Naive B cell (primary cell): ENCODE data around the gene HPS5. TPM values are rescaled to one million over a fixed set of nuclear protein-coding genes. Genes with fewer than 3 reads are reported as not detected.

Experiments used
- ATAC-seq, 2 donors: fragments of 150-1000 bp; cut with Tn5 transposase; 2 replicates each; pipeline ENCODE4 v1.10.0; 2021; ENCODE audit warnings: low read depth in 2 of 2, mild to moderate bottlenecking in 2 of 2, moderate library complexity in 2 of 2
- DNase-seq: peaks from one replicate; pipeline ENCODE4 v3.0.0; 2022
- H3K27ac Mint-ChIP-seq, 6 donors: one replicate each; pipeline ENCODE4 v1.8.0; 2020 to 2022; ENCODE audit warnings: mild to moderate bottlenecking in 6 of 6, mixed read lengths in 6 of 6, moderate library complexity in 5 of 6, inconsistent platforms in 2 of 6
- H3K27me3 Mint-ChIP-seq, 3 donors: one replicate each; pipeline ENCODE4 v1.8.0; 2021 to 2022; ENCODE audit warnings: mixed read lengths in 3 of 3, mild to moderate bottlenecking in 1 of 3
- H3K36me3 Mint-ChIP-seq, 2 donors: one replicate each; pipeline ENCODE4 v1.8.0; 2020 to 2022; ENCODE audit warnings: mixed read lengths in 2 of 2, inconsistent platforms in 1 of 2, mild to moderate bottlenecking in 1 of 2
- H3K4me1 Mint-ChIP-seq, 3 donors: one replicate each; pipeline ENCODE4 v1.8.0; 2020 to 2022; ENCODE audit warnings: mixed read lengths in 3 of 3, inconsistent platforms in 1 of 3, mild to moderate bottlenecking in 1 of 3, moderate library complexity in 1 of 3
- H3K4me3 Mint-ChIP-seq, 8 donors: one replicate each; pipeline ENCODE4 v1.8.0; 2020 to 2022; ENCODE audit warnings: mild to moderate bottlenecking in 8 of 8, mixed read lengths in 8 of 8, moderate library complexity in 8 of 8, inconsistent platforms in 2 of 8
- H3K9me3 Mint-ChIP-seq, 7 donors: one replicate each; pipeline ENCODE4 v1.8.0; 2020 to 2022; ENCODE audit warnings: mixed read lengths in 7 of 7, mild to moderate bottlenecking in 5 of 7, inconsistent platforms in 2 of 7, moderate library complexity in 1 of 7
- polyA plus RNA-seq, 6 donors: library from polyadenylated mRNA; unstranded; fragments of 300-500 nt; fragmentation: Illumina TruSeq; gene quantifications; one replicate each; pipeline ENCODE4 v1.2.3, GENCODE V29; 2021; ENCODE audit warnings: low read depth in 6 of 6

The HPS5 gene
- polyA plus RNA-seq, 6 donors from 2014 or later = 15.3 to 40.2 (median 29.5) TPM

DNA sequence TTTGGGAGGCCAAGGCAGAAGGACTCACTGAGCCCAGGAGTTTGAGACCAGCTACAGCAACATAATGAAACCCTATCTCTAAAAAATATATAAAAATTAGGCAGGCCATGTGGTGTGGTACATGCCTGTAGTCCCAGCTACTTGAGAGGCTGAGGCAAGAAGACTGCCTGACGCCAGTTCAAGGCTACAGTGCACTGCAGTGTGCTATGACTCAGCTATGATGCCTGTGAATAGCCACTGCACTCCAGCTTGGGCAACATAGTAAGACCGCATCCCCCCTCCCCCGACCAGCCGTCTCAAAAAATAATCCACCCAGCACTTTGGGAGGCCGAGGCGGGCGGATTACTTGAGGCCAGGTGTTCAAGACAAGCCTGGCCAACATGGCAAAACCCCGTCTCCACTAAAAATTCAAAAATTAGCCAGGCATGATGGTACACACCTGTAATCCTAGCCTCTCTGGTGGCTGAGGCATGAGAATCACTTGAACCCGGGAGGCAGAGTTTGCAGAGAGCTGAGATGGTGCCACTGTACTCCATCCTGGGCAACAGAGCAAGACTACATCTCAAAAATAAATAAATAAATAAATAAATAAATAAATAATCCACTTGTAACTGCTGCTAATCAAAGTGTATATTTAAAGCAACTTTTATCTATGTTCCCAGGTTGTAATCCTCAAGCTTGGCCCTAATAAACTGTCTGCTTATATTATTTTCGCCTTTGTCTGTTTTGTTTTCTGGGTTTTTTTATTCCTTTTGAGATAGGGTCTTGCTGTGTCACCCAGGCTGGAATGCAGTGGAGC lies 7.8 kb downstream of the HPS5 start:
- Mint-ChIP-seq H3K9me3 (no peaks in the 10 kb centered on the region), H3K27me3 (no peaks in the 10 kb centered on the region), H3K4me3 (no peak overlapping the region), H3K4me1 (peaks cover 26 to 45% (median 36%) of the 10 kb centered on the region in 3 donors), H3K27ac (peak overlapping the region in 3 of 6 donors; percentile 76 to 83 (median 82)), H3K36me3 (peaks cover 8 to 18% of the 10 kb centered on the region in 2 donors)
- ATAC-seq = no peak
- no peak for DNase-seq

DNA sequence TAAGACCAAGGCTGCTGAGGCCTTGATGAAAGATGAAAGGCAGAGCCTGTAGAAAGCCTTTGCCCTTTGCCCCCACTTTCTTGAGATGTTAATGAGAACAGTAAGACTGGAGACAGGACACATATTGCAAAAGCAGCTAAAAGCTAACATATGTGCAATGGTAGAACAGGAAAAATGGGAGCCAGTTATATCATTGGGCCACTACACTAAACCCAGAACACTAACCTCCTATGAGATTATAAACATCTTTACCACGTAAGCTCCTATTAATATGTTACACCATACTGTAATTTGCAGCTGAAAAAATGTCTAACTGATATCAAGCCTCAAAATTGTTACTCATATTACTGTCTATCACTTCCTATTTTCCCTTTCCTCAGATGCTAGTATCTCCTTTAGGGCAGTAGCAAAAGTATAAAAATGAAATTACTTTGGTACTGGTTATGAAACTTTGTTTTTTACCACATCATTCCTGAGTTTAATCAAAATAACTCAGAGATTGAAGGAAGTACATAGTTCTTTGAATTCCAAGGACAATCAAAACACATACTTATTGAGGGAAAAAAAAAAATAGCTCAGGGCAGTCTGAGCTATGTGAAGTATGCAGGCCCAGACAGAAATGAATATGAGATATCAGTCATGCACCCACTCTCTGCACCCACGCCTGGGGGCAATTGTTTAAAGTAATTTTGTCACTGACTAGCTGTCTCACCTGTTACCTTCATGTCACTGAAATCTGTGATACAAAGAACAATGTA lies 9.1 kb downstream of the HPS5 start:
- no peak overlapping the region for H3K4me3 Mint-ChIP-seq
- no peak for ATAC-seq
- H3K9me3 Mint-ChIP-seq = no peaks in the 10 kb centered on the region
- no peak for DNase-seq
- peak overlapping the region in 4 of 6 donors; percentile 36 to 72 (median 46) for H3K27ac Mint-ChIP-seq
- peaks cover 8 to 25% of the 10 kb centered on the region in 2 donors for H3K36me3 Mint-ChIP-seq
- peaks cover 17 to 37% (median 23%) of the 10 kb centered on the region in 3 donors for H3K4me1 Mint-ChIP-seq
- no peaks in the 10 kb centered on the region for H3K27me3 Mint-ChIP-seq

DNA sequence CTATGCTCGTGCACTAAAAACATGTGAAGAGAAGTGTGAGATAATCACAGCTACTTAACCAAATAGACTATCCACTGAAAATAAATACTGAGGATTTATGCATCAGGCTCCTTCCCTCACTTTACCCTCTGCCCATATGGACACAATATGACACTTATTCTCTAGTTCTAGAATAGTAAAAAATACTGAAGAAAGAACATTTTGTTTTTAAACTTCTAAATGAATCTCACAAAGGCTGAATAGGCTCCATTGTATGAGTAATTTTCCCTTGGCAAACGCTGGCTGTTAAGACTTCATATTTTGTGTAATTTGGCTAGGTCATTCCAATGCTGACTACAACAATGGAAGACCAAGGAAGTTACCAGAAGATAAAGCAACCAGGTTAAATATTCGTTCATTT lies 9.9 kb downstream of the HPS5 start:
- ATAC-seq (no peak), DNase-seq (no peak)
- no peaks in the 10 kb centered on the region for H3K27me3 Mint-ChIP-seq
- peaks cover 17 to 35% (median 19%) of the 10 kb centered on the region in 3 donors for H3K4me1 Mint-ChIP-seq
- H3K36me3 Mint-ChIP-seq = peaks cover 10 to 21% of the 10 kb centered on the region in 2 donors
- no peaks in the 10 kb centered on the region for H3K9me3 Mint-ChIP-seq
- H3K4me3 Mint-ChIP-seq = peak overlapping the region in 3 of 8 donors; percentile 17 to 53 (median 19)
- peak overlapping the region in 5 of 6 donors; percentile 36 to 90 (median 53) for H3K27ac Mint-ChIP-seq

DNA sequence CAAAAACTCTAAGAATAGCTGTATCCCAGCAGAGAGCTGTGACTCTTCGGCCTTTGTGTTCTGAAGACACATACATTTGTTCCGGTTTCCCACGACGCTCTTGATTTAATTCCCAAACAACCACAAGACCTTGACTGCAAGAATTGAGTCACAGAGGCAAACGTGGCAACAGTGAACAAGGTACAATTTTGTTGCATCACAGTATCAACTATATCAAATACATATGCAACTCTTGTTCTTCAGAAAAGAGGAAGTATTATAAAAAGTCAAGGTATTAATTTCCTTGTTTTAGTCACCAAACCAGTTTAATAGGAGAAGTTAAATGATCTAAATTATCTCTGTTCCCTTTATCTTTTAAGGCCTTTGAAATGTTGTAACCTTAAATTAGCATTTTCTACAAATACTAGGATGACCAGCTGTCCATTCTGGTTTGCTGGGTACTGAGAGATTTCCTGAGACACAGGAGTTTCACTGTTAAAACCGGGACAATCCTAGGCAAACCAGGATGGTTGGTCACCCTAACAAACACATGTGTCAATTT lies 11.1 kb downstream of the HPS5 start:
- ATAC-seq (peak; percentile 79 to 90), DNase-seq (peak; percentile 36)
- Mint-ChIP-seq H3K27me3 (no peaks in the 10 kb centered on the region), H3K36me3 (peaks cover 16 to 26% of the 10 kb centered on the region in 2 donors), H3K4me1 (peaks cover 19 to 35% (median 21%) of the 10 kb centered on the region in 3 donors), H3K27ac (peak overlapping the region; percentile 19 to 91 (median 78)), H3K4me3 (peak overlapping the region in 5 of 8 donors; percentile 11 to 27 (median 21)), H3K9me3 (no peaks in the 10 kb centered on the region)

DNA sequence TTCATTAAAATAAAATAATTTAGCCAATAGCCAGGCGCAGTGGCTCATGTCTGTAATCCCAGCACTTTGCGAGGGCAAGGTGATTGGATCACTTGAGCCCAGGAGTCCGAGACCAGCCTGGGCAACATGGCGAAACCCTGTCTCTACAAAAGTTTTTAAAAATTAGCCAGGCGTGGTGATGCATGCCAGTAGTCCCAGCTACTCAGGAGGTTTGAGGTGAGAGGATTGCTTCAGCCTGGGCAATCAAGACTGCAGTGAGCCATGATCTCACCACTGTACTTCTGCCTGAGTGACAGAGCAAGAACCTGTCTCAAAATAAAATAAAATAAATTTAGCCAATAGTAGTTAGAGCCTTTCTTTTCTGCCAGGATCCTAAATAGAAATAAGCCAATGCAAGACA lies 12.2 kb downstream of the HPS5 start:
- Mint-ChIP-seq H3K36me3 (peaks cover 16 to 32% of the 10 kb centered on the region in 2 donors), H3K9me3 (no peaks in the 10 kb centered on the region), H3K4me3 (no peak overlapping the region), H3K27me3 (no peaks in the 10 kb centered on the region), H3K27ac (peak overlapping the region in 1 of 6 donors; percentile 56), H3K4me1 (peaks cover 11 to 24% (median 15%) of the 10 kb centered on the region in 3 donors)
- no peak for DNase-seq
- ATAC-seq = no peak

DNA sequence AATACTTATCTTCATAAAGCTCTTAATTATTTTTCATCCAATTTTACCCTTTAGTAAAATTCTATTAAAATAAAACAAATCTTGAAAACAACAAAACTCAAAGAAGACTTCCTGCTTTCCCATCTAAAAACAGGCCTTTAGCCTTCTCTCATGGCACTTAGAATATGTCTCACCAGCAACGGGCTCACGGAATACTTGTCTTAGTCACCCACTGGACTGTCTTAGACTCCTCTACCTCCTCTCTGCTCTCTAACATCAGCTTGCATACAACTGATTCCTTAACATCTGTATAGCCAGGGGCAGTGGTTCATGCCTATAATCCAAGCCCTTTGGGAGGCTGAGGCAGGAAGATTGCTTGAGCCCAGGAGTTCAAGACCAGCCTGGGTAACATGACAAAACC lies 13.7 kb downstream of the HPS5 start:
- H3K27ac Mint-ChIP-seq = no peak overlapping the region
- no peaks in the 10 kb centered on the region for H3K27me3 Mint-ChIP-seq
- no peak overlapping the region for H3K4me3 Mint-ChIP-seq
- no peaks in the 10 kb centered on the region for H3K9me3 Mint-ChIP-seq
- peaks cover 9 to 19% (median 13%) of the 10 kb centered on the region in 3 donors for H3K4me1 Mint-ChIP-seq
- H3K36me3 Mint-ChIP-seq = peaks cover 16 to 33% of the 10 kb centered on the region in 2 donors
- DNase-seq (no peak), ATAC-seq (no peak)

DNA sequence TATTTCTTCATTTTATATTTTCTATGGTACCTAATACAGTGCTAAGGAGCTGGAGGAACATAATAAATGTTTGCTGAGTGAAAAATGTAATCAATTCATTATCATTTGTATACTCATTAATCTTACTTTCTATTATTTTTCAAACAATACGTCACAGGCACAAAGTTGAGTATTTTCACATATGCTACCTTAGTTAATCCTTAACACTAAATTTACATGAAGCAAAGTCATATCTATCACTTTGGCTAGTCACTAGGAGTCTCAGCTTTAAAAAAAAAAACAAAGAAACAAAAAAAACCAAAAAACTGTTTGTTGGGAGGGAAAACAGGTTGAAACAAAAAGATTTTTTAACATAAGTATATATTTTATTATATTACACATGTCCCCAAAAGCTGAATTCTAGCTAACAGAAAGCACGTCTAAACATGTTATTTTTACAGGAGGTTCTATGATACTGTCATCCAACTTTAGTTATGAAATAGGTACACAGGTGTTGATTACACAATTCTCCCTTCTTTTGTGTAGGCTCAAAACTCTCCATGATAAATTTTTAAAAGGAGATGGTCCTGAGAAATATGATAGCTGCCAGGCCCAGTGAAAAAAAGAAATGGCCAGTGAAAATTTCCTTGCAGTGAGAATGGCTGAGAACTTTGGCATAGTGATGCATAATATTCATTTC lies 14.3 kb downstream of the HPS5 start:
- Mint-ChIP-seq H3K4me1 (peaks cover 9 to 17% (median 13%) of the 10 kb centered on the region in 3 donors), H3K4me3 (no peak overlapping the region), H3K9me3 (no peaks in the 10 kb centered on the region), H3K36me3 (peaks cover 22 to 33% of the 10 kb centered on the region in 2 donors), H3K27ac (no peak overlapping the region), H3K27me3 (no peaks in the 10 kb centered on the region)
- ATAC-seq = no peak
- DNase-seq = no peak

DNA sequence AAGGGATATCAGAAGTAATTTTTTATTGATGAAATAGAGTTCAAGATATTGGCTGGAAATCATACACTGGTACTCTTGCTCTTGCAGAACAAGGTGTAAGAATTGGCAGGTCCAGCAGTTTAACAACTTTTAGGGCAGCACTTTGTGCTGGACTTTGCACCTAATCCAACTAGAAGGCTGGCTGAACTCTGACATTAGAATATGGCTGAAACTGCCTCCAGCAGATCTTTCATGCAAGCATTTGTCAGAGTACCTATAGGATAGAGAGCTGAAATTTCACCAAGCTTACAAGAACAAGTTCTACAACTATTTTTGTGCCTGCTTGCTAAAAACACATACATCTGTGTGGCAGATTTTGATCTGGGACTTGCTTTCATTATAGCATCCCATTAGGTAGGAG lies 17.2 kb downstream of the HPS5 start:
- no peak overlapping the region for H3K27ac Mint-ChIP-seq

DNA sequence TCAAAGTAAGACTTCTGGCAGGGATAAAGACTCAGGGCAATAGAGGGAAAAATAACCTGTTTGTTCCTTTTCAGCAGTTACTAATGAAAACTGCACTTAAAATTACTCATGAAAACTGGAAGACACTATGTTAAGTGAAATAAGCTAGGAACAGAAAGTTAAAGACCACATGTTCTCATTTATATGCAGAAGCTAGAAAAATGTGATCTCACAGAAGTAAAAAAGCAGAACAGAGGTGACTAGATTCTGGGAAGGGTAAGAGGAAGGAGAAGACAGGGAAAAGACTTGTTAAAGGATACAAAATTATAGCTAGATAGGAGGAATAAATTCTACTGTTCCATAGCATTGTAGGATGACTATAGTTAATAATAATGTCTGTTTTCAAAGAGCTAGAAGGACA lies 22.2 kb downstream of the HPS5 start:
- peaks cover 0 to 4% (median 0%) of the 10 kb centered on the region in 3 donors for H3K4me1 Mint-ChIP-seq
- DNase-seq = no peak
- H3K9me3 Mint-ChIP-seq = no peaks in the 10 kb centered on the region
- peak overlapping the region in 4 of 6 donors; percentile 0 to 89 (median 9) for H3K27ac Mint-ChIP-seq
- H3K4me3 Mint-ChIP-seq = no peak overlapping the region
- no peaks in the 10 kb centered on the region for H3K27me3 Mint-ChIP-seq
- H3K36me3 Mint-ChIP-seq = peaks cover 38 to 44% of the 10 kb centered on the region in 2 donors
- no peak for ATAC-seq

More for the DNA sequence above, 17.2 kb downstream of the HPS5 start:
- Mint-ChIP-seq H3K4me3 (no peak overlapping the region), H3K9me3 (no peaks in the 10 kb centered on the region), H3K36me3 (peaks cover 26 to 30% of the 10 kb centered on the region in 2 donors), H3K27me3 (no peaks in the 10 kb centered on the region), H3K4me1 (peaks cover 0 to 8% (median 0%) of the 10 kb centered on the region in 3 donors)
- ATAC-seq = no peak
- no peak for DNase-seq

DNA sequence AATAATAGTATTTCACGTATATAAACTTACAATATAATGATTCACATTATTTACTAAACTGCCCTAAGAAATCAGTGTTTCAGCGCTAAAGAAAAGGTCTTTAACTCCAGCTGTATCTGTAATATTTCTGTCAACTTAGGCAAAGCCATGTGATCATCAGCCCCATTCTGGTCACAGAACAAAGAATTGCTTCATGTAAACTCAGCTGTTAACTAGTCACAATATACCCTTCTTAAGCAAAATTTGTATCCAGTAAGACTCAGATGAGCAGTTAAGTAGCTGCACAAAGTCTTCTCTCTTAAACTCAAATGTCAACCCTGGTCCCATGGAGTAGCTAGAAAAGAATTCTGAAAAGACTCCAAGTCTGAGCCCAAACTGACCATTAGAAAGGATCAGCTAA lies 26.6 kb downstream of the HPS5 start:
- no peak for ATAC-seq
- H3K36me3 Mint-ChIP-seq = peaks cover 45 to 58% of the 10 kb centered on the region in 2 donors
- H3K4me1 Mint-ChIP-seq = no peaks in the 10 kb centered on the region
- no peak for DNase-seq
- peak overlapping the region in 1 of 6 donors; percentile 16 for H3K27ac Mint-ChIP-seq
- no peak overlapping the region for H3K4me3 Mint-ChIP-seq
- H3K9me3 Mint-ChIP-seq = no peaks in the 10 kb centered on the region
- no peaks in the 10 kb centered on the region for H3K27me3 Mint-ChIP-seq

DNA sequence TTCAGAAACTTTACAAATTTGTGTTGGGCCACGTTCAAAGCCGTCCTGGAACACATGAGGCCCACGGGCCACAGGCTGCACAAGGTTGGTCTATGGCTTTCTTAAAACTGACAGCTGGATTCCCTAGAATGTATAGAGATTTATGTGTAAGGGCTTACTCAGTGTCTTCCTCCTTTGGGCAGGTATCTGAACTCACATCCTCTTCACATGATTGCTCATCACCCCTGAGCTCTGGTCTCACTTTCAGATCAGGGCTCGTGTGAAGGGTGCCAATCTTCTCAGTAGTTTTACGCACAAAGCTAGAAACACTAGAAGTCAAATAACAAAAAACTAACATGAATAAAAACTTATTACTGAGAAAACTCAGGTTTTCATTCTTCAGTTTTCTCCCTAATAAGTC lies 27.1 kb downstream of the HPS5 start:
- no peak for ATAC-seq
- Mint-ChIP-seq H3K27me3 (no peaks in the 10 kb centered on the region), H3K4me3 (no peak overlapping the region), H3K27ac (peak overlapping the region in 2 of 6 donors; percentile 16 to 84), H3K9me3 (no peaks in the 10 kb centered on the region), H3K36me3 (peaks cover 45 to 62% of the 10 kb centered on the region in 2 donors), H3K4me1 (no peaks in the 10 kb centered on the region)
- no peak for DNase-seq

DNA sequence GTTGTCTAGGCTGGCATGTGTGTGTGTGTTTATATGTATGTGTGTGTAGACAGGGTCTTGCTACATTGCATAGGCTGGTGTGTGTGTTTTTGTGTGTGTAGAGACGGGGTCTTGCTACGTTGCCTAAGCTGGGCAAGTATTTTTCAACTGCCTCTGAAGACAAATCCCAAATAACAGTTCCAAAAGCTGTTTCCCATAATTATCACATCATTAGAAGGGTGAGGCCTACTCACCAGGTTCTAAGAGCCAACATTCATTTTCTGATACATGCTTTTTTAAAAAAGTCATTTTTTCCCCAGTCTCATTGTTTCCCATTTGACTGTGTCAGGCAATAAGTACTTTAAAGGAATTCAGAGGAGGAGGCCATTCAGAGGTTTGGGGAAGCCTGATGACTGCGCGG lies 33.0 kb downstream of the HPS5 start:
- Mint-ChIP-seq H3K9me3 (no peaks in the 10 kb centered on the region), H3K4me3 (no peak overlapping the region), H3K27ac (peak overlapping the region in 3 of 6 donors; percentile 0 to 58 (median 52)), H3K36me3 (peaks cover 46 to 56% of the 10 kb centered on the region in 2 donors), H3K27me3 (no peaks in the 10 kb centered on the region), H3K4me1 (peaks cover 0 to 5% (median 5%) of the 10 kb centered on the region in 3 donors)
- no peak for DNase-seq
- no peak for ATAC-seq

DNA sequence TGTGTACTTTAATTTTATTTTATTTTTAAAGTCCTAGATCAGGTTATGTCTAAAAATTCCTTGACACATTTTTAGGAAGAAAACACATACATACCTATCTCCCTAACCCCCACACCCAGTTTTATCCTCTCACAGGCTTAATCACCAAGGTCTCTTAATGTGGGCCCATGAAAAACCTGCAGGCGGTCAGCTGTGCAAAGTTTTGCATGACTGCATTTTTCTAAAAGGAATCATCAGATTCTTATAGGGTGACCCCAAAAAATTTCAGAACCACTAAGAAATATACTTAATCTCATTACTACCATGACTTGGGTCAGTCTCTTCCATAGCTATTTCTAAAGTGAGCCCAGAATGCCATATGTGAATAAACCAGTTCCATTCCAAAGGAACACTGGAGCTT lies 36.1 kb downstream of the HPS5 start:
- Mint-ChIP-seq H3K9me3 (no peaks in the 10 kb centered on the region), H3K27me3 (no peaks in the 10 kb centered on the region), H3K4me3 (no peak overlapping the region), H3K27ac (no peak overlapping the region), H3K4me1 (peaks cover 17 to 28% (median 21%) of the 10 kb centered on the region in 3 donors), H3K36me3 (peaks cover 31 to 53% of the 10 kb centered on the region in 2 donors)
- ATAC-seq (no peak), DNase-seq (no peak)
